Measurements from ENCODE around the gene LGALS1. TPM values are rescaled to one million over a fixed set of nuclear protein-coding genes. Genes with fewer than 3 reads are reported as not detected.

Gene LGALS1
- total and polyA plus RNA-seq, 9 of the 15 experiments (the other 6 are each of a cell fraction or from before 2014, with no cell fraction given): 160 to 800 (median 330) TPM

DNA sequence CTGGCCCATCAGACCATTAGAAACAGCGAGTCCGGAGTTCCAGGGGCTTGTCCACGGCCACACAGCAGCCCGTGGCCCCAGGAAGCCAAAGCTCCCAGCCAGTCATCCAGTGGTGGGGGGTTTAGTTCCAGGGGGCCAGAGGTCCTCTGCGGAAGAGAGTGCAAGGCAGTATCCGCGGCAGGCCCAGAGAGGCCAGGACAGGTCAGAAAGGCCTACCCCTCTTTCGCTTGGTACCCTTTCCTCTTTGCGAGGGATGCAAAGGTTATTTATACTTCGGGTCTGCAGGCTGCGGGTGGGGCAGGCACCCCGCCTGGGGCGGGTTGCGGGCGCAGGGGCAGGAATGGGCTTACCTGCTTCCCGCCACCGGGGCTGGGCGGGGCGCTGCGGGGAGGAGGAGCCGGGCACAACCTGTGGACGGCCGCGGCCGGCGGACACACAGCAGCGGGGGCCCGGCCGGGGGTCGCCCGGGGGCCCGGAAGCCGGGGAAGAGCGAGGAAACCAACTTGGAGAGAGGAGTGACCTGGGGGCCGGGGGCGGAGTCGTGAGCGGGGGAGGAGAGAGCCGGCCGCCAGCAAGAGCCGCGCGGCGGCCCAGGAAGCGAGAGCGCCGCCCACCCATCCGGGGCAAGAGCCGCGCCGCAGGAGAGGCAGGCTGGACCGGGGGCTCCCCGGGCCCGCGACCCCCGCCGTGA lies 36.2 kb upstream of the LGALS1 start, which contains the start of gene SH3BP1 (continued):
- TF ChIP-seq, protein P1, sequence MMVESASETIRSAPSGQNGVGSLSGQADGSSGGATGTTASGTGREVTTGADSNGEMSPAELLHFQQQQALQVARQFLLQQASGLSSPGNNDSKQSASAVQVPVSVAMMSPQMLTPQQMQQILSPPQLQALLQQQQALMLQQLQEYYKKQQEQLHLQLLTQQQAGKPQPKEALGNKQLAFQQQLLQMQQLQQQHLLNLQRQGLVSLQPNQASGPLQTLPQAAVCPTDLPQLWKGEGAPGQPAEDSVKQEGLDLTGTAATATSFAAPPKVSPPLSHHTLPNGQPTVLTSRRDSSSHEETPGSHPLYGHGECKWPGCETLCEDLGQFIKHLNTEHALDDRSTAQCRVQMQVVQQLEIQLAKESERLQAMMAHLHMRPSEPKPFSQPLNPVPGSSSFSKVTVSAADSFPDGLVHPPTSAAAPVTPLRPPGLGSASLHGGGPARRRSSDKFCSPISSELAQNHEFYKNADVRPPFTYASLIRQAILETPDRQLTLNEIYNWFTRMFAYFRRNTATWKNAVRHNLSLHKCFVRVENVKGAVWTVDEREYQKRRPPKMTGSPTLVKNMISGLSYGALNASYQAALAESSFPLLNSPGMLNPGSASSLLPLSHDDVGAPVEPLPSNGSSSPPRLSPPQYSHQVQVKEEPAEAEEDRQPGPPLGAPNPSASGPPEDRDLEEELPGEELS (CRISPR knock-in tag; IDR thresholded peaks at IDR 0.05; ENCODE audit: borderline replicate concordance): no peak
- TF ChIP-seq NUFIP1 (IDR thresholded peaks at IDR 0.05; ENCODE audit: partially characterized antibody) (no peak), TARDBP (IDR thresholded peaks at IDR 0.05) (no peak), RFX1 (IDR thresholded peaks at IDR 0.05) (no peak), EP400 (IDR thresholded peaks at IDR 0.05) (peak; percentile 14; the same call in 1 of the 2 replicates), POLR2G (IDR thresholded peaks at IDR 0.05; ENCODE audit: low read depth, low read length) (peak; percentile 72), CHD2 (IDR thresholded peaks at IDR 0.05; ENCODE audit: low read depth, low read length) (no peak), PML (IDR thresholded peaks at IDR 0.05; ENCODE audit: low read length) (no peak), YY1 (IDR thresholded peaks at IDR 0.05; ENCODE audit: borderline replicate concordance in 1 of 3, control insufficient read depth in 1 of 3, extremely low read depth in 1 of 3, insufficient read depth in 3 of 3, insufficient read length in 1 of 3, insufficient replicate concordance in 2 of 3, low read depth in 1 of 3, low read length in 2 of 3) (peak in 1 of 3 experiments; percentile 5), NCOA6 (IDR thresholded peaks at IDR 0.05) (no peak), FIP1L1 (IDR thresholded peaks at IDR 0.05; ENCODE audit: low read depth, low read length, poor library complexity, severe bottlenecking) (no peak), TOE1 (IDR thresholded peaks at IDR 0.05; ENCODE audit: borderline replicate concordance) (no peak), TOE1 (CRISPR knock-in tag; IDR thresholded peaks at IDR 0.05; ENCODE audit: borderline replicate concordance, low read depth) (no peak), FOXA1 (IDR thresholded peaks at IDR 0.05; ENCODE audit: borderline replicate concordance) (no peak), CCAR2 (IDR thresholded peaks at IDR 0.05; ENCODE audit: low read depth, low read length) (no peak), NFE2 (IDR thresholded peaks at IDR 0.05; ENCODE audit: low read depth) (no peak), CEBPB (tag; IDR thresholded peaks at IDR 0.05) (no peak), MYBL2 (IDR thresholded peaks at IDR 0.05; ENCODE audit: low read depth) (no peak), MYBL2 (CRISPR knock-in tag; IDR thresholded peaks at IDR 0.05; ENCODE audit: borderline replicate concordance) (no peak), MED1 (CRISPR knock-in tag; IDR thresholded peaks at IDR 0.05; ENCODE audit: borderline replicate concordance) (no peak)
- TF ChIP-seq, protein P2, sequence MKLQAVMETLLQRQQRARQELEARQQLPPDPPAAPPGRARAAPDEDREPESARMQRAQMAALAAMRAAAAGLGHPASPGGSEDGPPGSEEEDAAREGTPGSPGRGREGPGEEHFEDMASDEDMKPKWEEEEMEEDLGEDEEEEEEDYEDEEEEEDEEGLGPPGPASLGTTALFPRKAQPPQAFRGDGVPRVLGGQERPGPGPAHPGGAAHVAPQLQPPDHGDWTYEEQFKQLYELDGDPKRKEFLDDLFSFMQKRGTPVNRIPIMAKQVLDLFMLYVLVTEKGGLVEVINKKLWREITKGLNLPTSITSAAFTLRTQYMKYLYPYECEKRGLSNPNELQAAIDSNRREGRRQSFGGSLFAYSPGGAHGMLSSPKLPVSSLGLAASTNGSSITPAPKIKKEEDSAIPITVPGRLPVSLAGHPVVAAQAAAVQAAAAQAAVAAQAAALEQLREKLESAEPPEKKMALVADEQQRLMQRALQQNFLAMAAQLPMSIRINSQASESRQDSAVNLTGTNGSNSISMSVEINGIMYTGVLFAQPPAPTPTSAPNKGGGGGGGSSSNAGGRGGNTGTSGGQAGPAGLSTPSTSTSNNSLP (IDR thresholded peaks at IDR 0.05; ENCODE audit: borderline replicate concordance, low read depth, low read length): no peak
- TF ChIP-seq, protein P3, sequence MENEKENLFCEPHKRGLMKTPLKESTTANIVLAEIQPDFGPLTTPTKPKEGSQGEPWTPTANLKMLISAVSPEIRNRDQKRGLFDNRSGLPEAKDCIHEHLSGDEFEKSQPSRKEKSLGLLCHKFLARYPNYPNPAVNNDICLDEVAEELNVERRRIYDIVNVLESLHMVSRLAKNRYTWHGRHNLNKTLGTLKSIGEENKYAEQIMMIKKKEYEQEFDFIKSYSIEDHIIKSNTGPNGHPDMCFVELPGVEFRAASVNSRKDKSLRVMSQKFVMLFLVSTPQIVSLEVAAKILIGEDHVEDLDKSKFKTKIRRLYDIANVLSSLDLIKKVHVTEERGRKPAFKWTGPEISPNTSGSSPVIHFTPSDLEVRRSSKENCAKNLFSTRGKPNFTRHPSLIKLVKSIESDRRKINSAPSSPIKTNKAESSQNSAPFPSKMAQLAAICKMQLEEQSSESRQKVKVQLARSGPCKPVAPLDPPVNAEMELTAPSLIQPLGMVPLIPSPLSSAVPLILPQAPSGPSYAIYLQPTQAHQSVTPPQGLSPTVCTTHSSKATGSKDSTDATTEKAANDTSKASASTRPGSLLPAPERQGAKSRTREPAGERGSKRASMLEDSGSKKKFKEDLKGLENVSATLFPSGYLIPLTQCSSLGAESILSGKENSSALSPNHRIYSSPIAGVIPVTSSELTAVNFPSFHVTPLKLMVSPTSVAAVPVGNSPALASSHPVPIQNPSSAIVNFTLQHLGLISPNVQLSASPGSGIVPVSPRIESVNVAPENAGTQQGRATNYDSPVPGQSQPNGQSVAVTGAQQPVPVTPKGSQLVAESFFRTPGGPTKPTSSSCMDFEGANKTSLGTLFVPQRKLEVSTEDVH (IDR thresholded peaks at IDR 0.05; ENCODE audit: low read depth, partially characterized antibody): peak; percentile 41

Measured in K562 (cell line).